PC-9 (cell line): Measurements from ENCODE around the gene FFAR4. TPM values are rescaled to one million over a fixed set of nuclear protein-coding genes. Genes with fewer than 3 reads are reported as not detected.

ENCODE experiments used
- BruUV-seq: library from RNA; stranded (reverse); fragments of 400-500 nt; replicated peaks from 2 replicates; lab custom pipeline; 2021; lab: Mats Ljungman, UMichigan
- CTCF ChIA-PET: fragments of 300-600 bp; sonication (Branson Sonifier 250); formaldehyde crosslinking; loops from one replicate; lab custom pipeline; 2022; ENCODE audit warnings: antibody characterized with exemption; lab: Charles Lee
- POLR2A ChIA-PET: fragments of 300-600 bp; sonication (Branson Sonifier 250); formaldehyde crosslinking; loops from one replicate; lab custom pipeline; 2022; ENCODE audit warnings: antibody characterized with exemption; ENCODE audit not compliant: unreplicated experiment; lab: Charles Lee
- DNase-seq, 2 experiments: peaks; one replicate each; pipeline versions ENCODE4 v3.0.0 to v3.0.0-alpha.2; 2015 to 2022; ENCODE audit warnings: mixed read lengths in 1 of 2
- H2AFZ ChIP-seq: fragments of 200-600 bp; sonication (generic); 2 replicates; pipeline ENCODE4 v1.8.1; 2017; ENCODE audit warnings: antibody characterized with exemption
- H3F3A ChIP-seq: fragments of 200-600 bp; sonication (generic); 2 replicates; pipeline ENCODE4 v1.8.1; 2017; ENCODE audit warnings: antibody characterized with exemption, mild to moderate bottlenecking, low read depth; ENCODE audit not compliant: insufficient read depth
- H3K27ac ChIP-seq: fragments of 200-600 bp; sonication (generic); 2 replicates; pipeline ENCODE4 v1.6.1; 2016; ENCODE audit warnings: mixed run types
- H3K27me3 ChIP-seq: fragments of 200-600 bp; sonication (generic); 2 replicates; pipeline ENCODE4 v1.6.1; 2016; ENCODE audit warnings: low read depth, mixed run types; ENCODE audit not compliant: insufficient read depth
- H3K36me3 ChIP-seq: fragments of 200-600 bp; sonication (generic); 2 replicates; pipeline ENCODE4 v1.6.1; 2016; ENCODE audit warnings: low read depth, mixed run types
- H3K4me1 ChIP-seq: fragments of 200-600 bp; sonication (generic); replicated peaks from 2 replicates; pipeline ENCODE4 v1.6.1; 2016; ENCODE audit warnings: mixed run types; ENCODE audit not compliant: insufficient read depth
- H3K4me2 ChIP-seq: fragments of 200-600 bp; sonication (generic); 2 replicates; pipeline ENCODE4 v1.6.1; 2017; ENCODE audit warnings: mixed run types
- H3K4me3 ChIP-seq: fragments of 200-600 bp; sonication (generic); 2 replicates; pipeline ENCODE4 v1.6.1; 2016; ENCODE audit warnings: mixed run types
- H3K79me2 ChIP-seq: fragments of 200-600 bp; sonication (generic); 2 replicates; pipeline ENCODE4 v1.6.1; 2017; ENCODE audit warnings: low read depth, mixed run types
- H3K9me2 ChIP-seq: fragments of 200-600 bp; sonication (generic); 2 replicates; pipeline ENCODE4 v1.8.1; 2017; ENCODE audit warnings: mild to moderate bottlenecking; ENCODE audit not compliant: insufficient read depth
- H3K9me3 ChIP-seq: fragments of 200-600 bp; sonication (generic); 2 replicates; pipeline ENCODE4 v1.8.1; 2016; ENCODE audit warnings: low read depth; ENCODE audit not compliant: insufficient read depth
- H4K20me1 ChIP-seq: fragments of 200-600 bp; sonication (generic); 2 replicates; pipeline ENCODE4 v1.8.1; 2017; ENCODE audit not compliant: insufficient read depth
- CTCF ChIP-seq: fragments of 200-600 bp; sonication (generic); conservative IDR thresholded peaks from 2 replicates; pipeline ENCODE4 v1.6.1; 2017; ENCODE audit warnings: mixed run types, antibody characterized with exemption, mild to moderate bottlenecking, moderate library complexity
- EZH2 ChIP-seq: fragments of 200-600 bp; sonication (generic); IDR thresholded peaks from 2 replicates; pipeline ENCODE4 v1.8.0; 2017; ENCODE audit warnings: antibody characterized with exemption, low read depth
- intact Hi-C: fragments of 100-400 bp; cut with micrococcal nuclease; formaldehyde crosslinking; loops from one replicate; pipeline ENCODE4 v1.10.0; 2022; ENCODE audit not compliant: unreplicated experiment
- total RNA-seq: library from RNA; stranded (reverse); gene quantifications from 2 replicates; pipeline ENCODE4 v1.2.3, GENCODE V29; 2021

FFAR4 gene
- total RNA-seq, 1 experiment from 2014 or later = not detected

GRCh38 chr10:93570383-93570782, 3.9 kb downstream of the FFAR4 start:
- CTCF ChIA-PET = no interaction called here

GRCh38 chr10:93572606-93573005, 6.1 kb downstream of the FFAR4 start:
- H3K27me3 ChIP-seq = no peaks in the 10 kb centered on the region
- TF ChIP-seq CTCF = no peak
- TF ChIP-seq EZH2 = no peak
- ChIA-PET POLR2A (no interaction called here), CTCF (no interaction called here)
- no peaks in the 10 kb centered on the region for H3K9me3 ChIP-seq
- BruUV-seq = no TSS peak
- no peaks in the 10 kb centered on the region for H3K9me2 ChIP-seq
- no peaks in the 10 kb centered on the region for H3K36me3 ChIP-seq
- H4K20me1 ChIP-seq = no peaks in the 10 kb centered on the region
- H3K79me2 ChIP-seq = peaks cover 12% of the 10 kb centered on the region
- intact Hi-C loops = no loop called here
- H3K4me2 ChIP-seq = no peak overlapping the region
- H2AFZ ChIP-seq = no peak overlapping the region
- no peak overlapping the region for H3K4me3 ChIP-seq
- no peak overlapping the region for H3K27ac ChIP-seq
- H3K4me1 ChIP-seq = peaks cover 29% of the 10 kb centered on the region
- no peak for DNase-seq
- H3F3A ChIP-seq = no peaks in the 10 kb centered on the region

More at GRCh38 chr10:93570383-93570782, 3.9 kb downstream of the FFAR4 start:
- no peaks in the 10 kb centered on the region for H3K27me3 ChIP-seq
- H3F3A ChIP-seq = peaks cover 3% of the 10 kb centered on the region; the same call in 1 of the 2 replicates
- no peaks in the 10 kb centered on the region for H4K20me1 ChIP-seq
- TF ChIP-seq EZH2 = no peak
- no peak for TF ChIP-seq CTCF
- H3K36me3 ChIP-seq = no peaks in the 10 kb centered on the region
- BruUV-seq = no TSS peak
- POLR2A ChIA-PET = no interaction called here
- DNase-seq = no peak
- no peak overlapping the region for H3K4me3 ChIP-seq
- H3K27ac ChIP-seq = no peak overlapping the region
- peaks cover 17% of the 10 kb centered on the region for H3K79me2 ChIP-seq
- no peaks in the 10 kb centered on the region for H3K9me3 ChIP-seq
- intact Hi-C loops = no loop called here
- peaks cover 21% of the 10 kb centered on the region for H3K4me1 ChIP-seq
- H3K4me2 ChIP-seq = no peak overlapping the region
- H3K9me2 ChIP-seq = no peaks in the 10 kb centered on the region
- H2AFZ ChIP-seq = no peak overlapping the region

GRCh38 chr10:93573051-93573909, 6.8 kb downstream of the FFAR4 start:
- CTCF ChIA-PET = no interaction called here

More at GRCh38 chr10:93573051-93573909, 6.8 kb downstream of the FFAR4 start:
- intact Hi-C loops = no loop called here
- BruUV-seq = no TSS peak
- H3K27me3 ChIP-seq = no peaks in the 10 kb centered on the region
- no peak overlapping the region for H3K4me3 ChIP-seq
- POLR2A ChIA-PET = no interaction called here
- peaks cover 34% of the 10 kb centered on the region for H3K4me1 ChIP-seq
- peaks cover 5% of the 10 kb centered on the region; the same call in 1 of the 2 replicates for H3K79me2 ChIP-seq
- H3K27ac ChIP-seq = no peak overlapping the region
- H3K9me2 ChIP-seq = no peaks in the 10 kb centered on the region
- DNase-seq = no peak
- H2AFZ ChIP-seq = no peak overlapping the region
- no peak for TF ChIP-seq CTCF
- no peaks in the 10 kb centered on the region for H3K36me3 ChIP-seq
- H3K9me3 ChIP-seq = no peaks in the 10 kb centered on the region
- H4K20me1 ChIP-seq = no peaks in the 10 kb centered on the region
- no peaks in the 10 kb centered on the region for H3F3A ChIP-seq
- H3K4me2 ChIP-seq = no peak overlapping the region
